IMR-90 (cell line): ENCODE results near the gene COL20A1. TPM values are rescaled to one million over a fixed set of nuclear protein-coding genes. Genes with fewer than 3 reads are reported as not detected.

Experiments
- ATAC-seq: fragments of 200-7000 bp; cut with Tn5 transposase; 2 replicates; pipeline ENCODE4 v1.9.1; 2020; ENCODE audit warnings: low read depth, mild to moderate bottlenecking, moderate library complexity
- BruUV-seq: library from RNA; stranded (reverse); fragments of 400-500 nt; replicated peaks from 2 replicates; lab custom pipeline; 2021; lab: Mats Ljungman, UMichigan
- CTCF ChIA-PET: fragments of 300-600 bp; formaldehyde crosslinking; extraction: SDS; loops from one replicate; lab custom pipeline; 2021; ENCODE audit warnings: antibody characterized with exemption; lab: Yijun Ruan, JAX
- POLR2A ChIA-PET: fragments of 300-600 bp; sonication (Branson Sonifier 250); formaldehyde crosslinking; loops from one replicate; lab custom pipeline; 2022; ENCODE audit warnings: antibody characterized with exemption; ENCODE audit not compliant: unreplicated experiment; lab: Charles Lee
- DNase-seq: peaks from one replicate; pipeline ENCODE4 v3.0.0; 2013
- H2AFZ ChIP-seq: replicated peaks from 2 replicates; pipeline ENCODE3; 2013; ENCODE audit warnings: low read length, mild to moderate bottlenecking; ENCODE audit not compliant: poor library complexity
- H2AK5ac ChIP-seq: 2 replicates; pipeline ENCODE4 v1.6.1; 2013; ENCODE audit warnings: low read depth, low read length, inconsistent platforms
- H2AK9ac ChIP-seq: replicated peaks from 2 replicates; pipeline ENCODE3; 2013; ENCODE audit warnings: mild to moderate bottlenecking, low read depth, low read length, moderate library complexity; ENCODE audit not compliant: poor library complexity
- H2BK120ac ChIP-seq: 2 replicates; pipeline ENCODE4 v1.6.1; 2013; ENCODE audit warnings: low read depth, low read length, inconsistent platforms
- H2BK15ac ChIP-seq: 3 replicates; pipeline ENCODE4 v1.6.1; 2013; ENCODE audit warnings: low read depth, low read length, inconsistent platforms
- H2BK20ac ChIP-seq: 2 replicates; pipeline ENCODE4 v1.6.1; 2013; ENCODE audit warnings: low read depth, mild to moderate bottlenecking, inconsistent platforms, low read length, moderate library complexity
- H2BK5ac ChIP-seq: 2 replicates; pipeline ENCODE4 v1.6.1; 2013; ENCODE audit warnings: mild to moderate bottlenecking, low read depth, low read length, inconsistent platforms; ENCODE audit not compliant: poor library complexity, severe bottlenecking
- H3K14ac ChIP-seq: replicated peaks from 2 replicates; pipeline ENCODE4 v1.6.1; 2013; ENCODE audit warnings: low read depth, low read length, inconsistent platforms
- H3K18ac ChIP-seq: 2 replicates; pipeline ENCODE4 v1.6.1; 2013; ENCODE audit warnings: low read depth, low read length, control low read depth
- H3K23ac ChIP-seq: 2 replicates; pipeline ENCODE4 v1.6.1; 2013; ENCODE audit warnings: low read depth, low read length, inconsistent platforms
- H3K27ac ChIP-seq: 2 replicates; pipeline ENCODE4 v1.5.1; 2013; ENCODE audit warnings: mild to moderate bottlenecking, control low read depth, low read length; ENCODE audit not compliant: insufficient read depth
- H3K27me3 ChIP-seq: 2 replicates; pipeline ENCODE4 v1.6.1; 2013; ENCODE audit warnings: low read length; ENCODE audit not compliant: control insufficient read depth, insufficient read depth
- H3K36me3 ChIP-seq: 2 replicates; pipeline ENCODE4 v1.6.1; 2013; ENCODE audit warnings: low read length, mixed read lengths; ENCODE audit not compliant: control insufficient read depth, insufficient read depth
- H3K4ac ChIP-seq: 2 replicates; pipeline ENCODE4 v1.6.1; 2013; ENCODE audit warnings: low read depth, low read length, inconsistent platforms
- H3K4me1 ChIP-seq: 2 replicates; pipeline ENCODE4 v1.6.1; 2013; ENCODE audit warnings: low read length, mixed read lengths; ENCODE audit not compliant: control insufficient read depth, insufficient read depth
- H3K4me2 ChIP-seq: 2 replicates; pipeline ENCODE4 v1.6.1; 2013; ENCODE audit warnings: low read depth, mild to moderate bottlenecking, control low read depth, low read length, moderate library complexity
- H3K4me3 ChIP-seq: 2 replicates; pipeline ENCODE4 v1.5.1; 2013; ENCODE audit warnings: low read depth, mild to moderate bottlenecking, control low read depth, low read length, moderate library complexity; ENCODE audit not compliant: insufficient read depth
- H3K56ac ChIP-seq: 2 replicates; pipeline ENCODE4 v1.6.1; 2013; ENCODE audit warnings: low read length, inconsistent platforms; ENCODE audit not compliant: insufficient read depth; ENCODE audit errors: extremely low read depth
- H3K79me1 ChIP-seq, 2 experiments: 2 replicates each; pipeline ENCODE4 v1.6.1; 2013; ENCODE audit warnings: low read length in 2 of 2, inconsistent platforms in 1 of 2, low read depth in 1 of 2
- H3K9ac ChIP-seq: 2 replicates; pipeline ENCODE4 v1.6.1; 2013; ENCODE audit warnings: low read depth, low read length, control low read depth
- H3K9me1 ChIP-seq: 2 replicates; pipeline ENCODE4 v1.6.1; 2013; ENCODE audit warnings: low read length, inconsistent platforms; ENCODE audit not compliant: insufficient read depth
- H3K9me3 ChIP-seq: 2 replicates; pipeline ENCODE4 v1.6.1; 2013; ENCODE audit warnings: low read length; ENCODE audit not compliant: control insufficient read depth, insufficient read depth
- H4K20me1 ChIP-seq: 2 replicates; pipeline ENCODE4 v1.6.1; 2013; ENCODE audit warnings: low read length, inconsistent platforms; ENCODE audit not compliant: insufficient read depth
- H4K5ac ChIP-seq: 2 replicates; pipeline ENCODE4 v1.6.1; 2013; ENCODE audit warnings: mild to moderate bottlenecking, low read depth, low read length, control low read depth
- H4K8ac ChIP-seq, 2 experiments: 2 replicates each; pipeline ENCODE4 v1.6.1; 2013; ENCODE audit warnings: low read depth in 2 of 2, low read length in 2 of 2, control low read depth in 1 of 2, inconsistent platforms in 1 of 2
- H4K91ac ChIP-seq: 2 replicates; pipeline ENCODE4 v1.6.1; 2013; ENCODE audit warnings: low read depth, low read length, inconsistent platforms; ENCODE audit not compliant: insufficient read depth
- CHD1 ChIP-seq: IDR thresholded peaks from 2 replicates; pipeline ENCODE4 v1.6.1; 2012; ENCODE audit warnings: low read depth, low read length, improper control_type of control experiment
- FOS ChIP-seq: fragments of 150-350 bp; IDR thresholded peaks from 2 replicates; pipeline ENCODE4 v1.6.1; 2016; ENCODE audit warnings: low read depth, low read length
- MAFK ChIP-seq: IDR thresholded peaks from 2 replicates; pipeline ENCODE4 v1.6.1; 2012; ENCODE audit warnings: low read depth, low read length, improper control_type of control experiment
- RFX5 ChIP-seq: IDR thresholded peaks from 2 replicates; pipeline ENCODE4 v1.8.0; 2012; ENCODE audit warnings: low read depth, mild to moderate bottlenecking, low read length, moderate library complexity
- WGBS, 2 experiments: methylation state at CpG; one replicate each; pipeline versions ENCODE4 v1.1.5 to v1.1.7; 2013; ENCODE audit warnings: missing lambda C conversion rate in 2 of 2; ENCODE audit not compliant: insufficient read length in 1 of 2; ENCODE audit errors: extremely low coverage in 2 of 2; 5-methylcytosine and 5-hydroxymethylcytosine counted together
- dilution Hi-C: fragments of 300-500 bp; cut with HindIII; formaldehyde crosslinking; loops from one replicate; pipeline ENCODE4 v1.14.3; 2018; ENCODE audit warnings: low sequenced_read_pairs; ENCODE audit not compliant: unreplicated experiment
- in situ Hi-C: fragments of 300-500 bp; cut with MboI; formaldehyde crosslinking; loops from 3 replicates; pipeline ENCODE4 v1.14.3; 2019; ENCODE audit warnings: low sequenced_read_pairs, inconsistent platforms, mixed read lengths
- intact Hi-C: fragments of 100-400 bp; cut with micrococcal nuclease; formaldehyde crosslinking; loops from 2 replicates; pipeline ENCODE4 v1.10.0; 2022
- polyA plus RNA-seq, 3 experiments: library from polyadenylated mRNA; depleted of rRNA; stranded (reverse); fragments of >200 nt; gene quantifications; 2 replicates each; pipeline ENCODE4 v1.2.3, GENCODE V29; 2012; ENCODE audit warnings: low replicate concordance in 1 of 3
- total RNA-seq: library from RNA; depleted of rRNA; stranded (reverse); fragments of >200 nt; gene quantifications from 2 replicates; pipeline ENCODE4 v1.2.3, GENCODE V29; 2012

COL20A1 gene
- total and polyA plus RNA-seq, 2 of the 4 experiments (the other 2 are of a cell fraction) = not detected

GRCh38 chr20:63248835-63249591 lies 44.0 kb upstream of the COL20A1 start:
- Histone ChIP-seq H3K79me1 (no peaks in the 10 kb centered on the region), H3K14ac (no peak overlapping the region), H4K5ac (no peak overlapping the region), H2BK120ac (no peak overlapping the region), H3K56ac (no peak overlapping the region), H3K9me1 (no peaks in the 10 kb centered on the region), H3K27me3 (peaks cover 56% of the 10 kb centered on the region), H3K4ac (no peak overlapping the region), H2BK20ac (no peak overlapping the region), H2AK5ac (no peak overlapping the region), H3K4me1 (no peaks in the 10 kb centered on the region), H3K27ac (no peak overlapping the region), H2BK15ac (no peak overlapping the region), H3K36me3 (no peaks in the 10 kb centered on the region), H3K9ac (no peak overlapping the region), H2AK9ac (no peak overlapping the region), H2AFZ (no peak overlapping the region), H3K4me3 (no peak overlapping the region), H3K4me2 (no peak overlapping the region), H4K8ac (no peak overlapping the region), H4K20me1 (no peaks in the 10 kb centered on the region; the same call in 1 of the 2 replicates), H3K9me3 (no peaks in the 10 kb centered on the region), H2BK5ac (no peak overlapping the region), H3K18ac (no peak overlapping the region), H3K23ac (no peak overlapping the region), H4K91ac (no peak overlapping the region)
- TF ChIP-seq FOS (no peak), CHD1 (no peak), RFX5 (no peak), MAFK (peak; percentile 67)
- WGBS, 2 experiments = 77% methylated on average over 15 of the region's 25 CpGs; no CpG with 5 or more reads in 1 of the 2 experiments
- ATAC-seq = no peak
- no TSS peak for BruUV-seq
- no peak for DNase-seq
- intact Hi-C loops (no loop called here), in situ Hi-C loops (no loop called here), dilution Hi-C loops (no loop called here)
- ChIA-PET POLR2A (no interaction called here), CTCF (no interaction called here)
